GM10266 (cell line): ENCODE data around the gene NTHL1.

Source experiments
- DNase-seq: peaks from one replicate; pipeline ENCODE4 v3.0.0; 2012; ENCODE audit errors: extremely low spot score
- CTCF ChIP-seq: IDR thresholded peaks from 2 replicates; pipeline ENCODE4 v1.5.1; 2012; ENCODE audit warnings: mild to moderate bottlenecking, low read depth; ENCODE audit not compliant: control insufficient read depth, insufficient read depth; ENCODE audit errors: missing control alignments

Gene NTHL1

GRCh38 chr16:2083409-2083808 lies 35.8 kb upstream of the NTHL1 start:
- TF ChIP-seq CTCF: no peak

GRCh38 chr16:2082983-2083364 lies 35.3 kb upstream of the NTHL1 start:
- TF ChIP-seq CTCF: no peak
- no peak for DNase-seq

More at GRCh38 chr16:2083409-2083808, 35.8 kb upstream of the NTHL1 start:
- no peak for DNase-seq

GRCh38 chr16:2082171-2082982 lies 34.7 kb upstream of the NTHL1 start:
- DNase-seq: no peak
- no peak for TF ChIP-seq CTCF

- no peak for TF ChIP-seq CTCF
- no peak for DNase-seq
Measured at GRCh38 chr16:2081201-2082084, 33.8 kb upstream of the NTHL1 start.

GRCh38 chr16:2079991-2080390 lies 32.4 kb upstream of the NTHL1 start:
- no peak for DNase-seq
- no peak for TF ChIP-seq CTCF

- no peak for TF ChIP-seq CTCF
- no peak for DNase-seq
Measured at GRCh38 chr16:2079311-2079800, 31.7 kb upstream of the NTHL1 start.
